ENCODE results near the gene DNAJC5. TPM values are rescaled to one million over a fixed set of nuclear protein-coding genes. Genes with fewer than 3 reads are reported as not detected.

The DNAJC5 gene
- total and polyA plus RNA-seq, 9 of the 15 experiments (the other 6 are each of a cell fraction or from before 2014, with no cell fraction given): 0.95 to 42.8 (median 23.4) TPM

- intact Hi-C loops (cut with micrococcal nuclease) (no loop called here), in situ Hi-C loops (cut with MboI) (no loop called here)
- no peak for TF ChIP-seq ZNF740 (CRISPR knock-in tag; IDR thresholded peaks at IDR 0.05)
- no peak for TF ChIP-seq ZNF740 (tag; IDR thresholded peaks at IDR 0.05)
- no peak for TF ChIP-seq RNF2 (IDR thresholded peaks at IDR 0.05)
- TF ChIP-seq RBFOX2 (IDR thresholded peaks at IDR 0.05; ENCODE audit: low read depth, low read length): peak; percentile 30; the same call in 1 of the 2 replicates
- H2AFZ ChIP-seq (ENCODE audit: low read depth, low read length): no peak overlapping the region
- H3K27me3 ChIP-seq (ENCODE audit: control insufficient read depth in 2 of 2, insufficient read depth in 2 of 2, low read length in 2 of 2): no peaks in the 10 kb centered on the region
- no peak overlapping the region for H3K4me3 ChIP-seq
- POLR2A ChIA-PET: interaction anchor here (0.9 kb wide), 1 partner anchor 11 kb away, joined by 3 read pairs; no protein-coding TSS in a partner anchor
- peaks cover 16% of the 10 kb centered on the region for H4K20me1 ChIP-seq (replicated peaks; ENCODE audit: control insufficient read depth, insufficient read depth, low read length)
- ATAC-seq: no peak
- H3K4me2 ChIP-seq (ENCODE audit: insufficient read depth, low read length): no peak overlapping the region
- no peaks in the 10 kb centered on the region for H3K9me3 ChIP-seq (replicated peaks; ENCODE audit: control insufficient read depth, insufficient read depth, low read depth, low read length)
- H3K79me2 ChIP-seq (ENCODE audit: control insufficient read depth, insufficient read depth, low read length): no peaks in the 10 kb centered on the region
- no peak overlapping the region for H3K27ac ChIP-seq (ENCODE audit: extremely low read depth, low read depth, low read length)
- no peak for DNase-seq (ENCODE audit: extremely low read depth in 1 of 4, low spot score in 3 of 4)
- no peaks in the 10 kb centered on the region for H3K9me1 ChIP-seq (ENCODE audit: control insufficient read depth, insufficient read depth, low read length)
- CTCF ChIA-PET (ENCODE audit: low intra/inter-chr PET ratio): no interaction called here
- peaks cover 0 to 18% of the 10 kb centered on the region in 2 experiments; a peak in 2 of 5 replicates for H3K4me1 ChIP-seq (replicated peaks in 1 of 2; ENCODE audit: control insufficient read depth in 2 of 2, insufficient read depth in 2 of 2, low read length in 2 of 2)
- FAIRE-seq: no peak
- H3K36me3 ChIP-seq (ENCODE audit: control insufficient read depth, insufficient read depth, low read length): peaks cover 84% of the 10 kb centered on the region; the same call in 2 of the 3 replicates
- 86% methylated on average over 17 of the region's 27 CpGs for WGBS (ENCODE audit: insufficient coverage, low coverage, missing lambda C conversion rate)
- BruUV-seq (replicated peaks): no TSS peak
- H3K9ac ChIP-seq (ENCODE audit: insufficient read depth in 1 of 2, low read depth in 2 of 2, low read length in 2 of 2): peak overlapping the region in 1 of 2 experiments; percentile 46; a peak in 1 of 4 replicates
Observed at GRCh38 chr20:63885264-63886053, 9.5 kb upstream of the DNAJC5 start.
